IMR-90 (cell line): Measurements from ENCODE around the gene RBM8A. TPM values are rescaled to one million over a fixed set of nuclear protein-coding genes. Genes with fewer than 3 reads are reported as not detected.

Experiments
- ATAC-seq: fragments of 200-7000 bp; cut with Tn5 transposase; 2 replicates; pipeline ENCODE4 v1.9.1; 2020; ENCODE audit warnings: low read depth, mild to moderate bottlenecking, moderate library complexity
- BruUV-seq: library from RNA; stranded (reverse); fragments of 400-500 nt; replicated peaks from 2 replicates; lab custom pipeline; 2021; lab: Mats Ljungman, UMichigan
- CTCF ChIA-PET: fragments of 300-600 bp; formaldehyde crosslinking; extraction: SDS; loops from one replicate; lab custom pipeline; 2021; ENCODE audit warnings: antibody characterized with exemption; lab: Yijun Ruan, JAX
- POLR2A ChIA-PET: fragments of 300-600 bp; sonication (Branson Sonifier 250); formaldehyde crosslinking; loops from one replicate; lab custom pipeline; 2022; ENCODE audit warnings: antibody characterized with exemption; ENCODE audit not compliant: unreplicated experiment; lab: Charles Lee
- DNase-seq: peaks from one replicate; pipeline ENCODE4 v3.0.0; 2013
- H2AFZ ChIP-seq: replicated peaks from 2 replicates; pipeline ENCODE3; 2013; ENCODE audit warnings: low read length, mild to moderate bottlenecking; ENCODE audit not compliant: poor library complexity
- H2AK5ac ChIP-seq: 2 replicates; pipeline ENCODE4 v1.6.1; 2013; ENCODE audit warnings: low read depth, low read length, inconsistent platforms
- H2AK9ac ChIP-seq: replicated peaks from 2 replicates; pipeline ENCODE3; 2013; ENCODE audit warnings: mild to moderate bottlenecking, low read depth, low read length, moderate library complexity; ENCODE audit not compliant: poor library complexity
- H2BK120ac ChIP-seq: 2 replicates; pipeline ENCODE4 v1.6.1; 2013; ENCODE audit warnings: low read depth, low read length, inconsistent platforms
- H2BK15ac ChIP-seq: 3 replicates; pipeline ENCODE4 v1.6.1; 2013; ENCODE audit warnings: low read depth, low read length, inconsistent platforms
- H2BK20ac ChIP-seq: 2 replicates; pipeline ENCODE4 v1.6.1; 2013; ENCODE audit warnings: low read depth, mild to moderate bottlenecking, inconsistent platforms, low read length, moderate library complexity
- H2BK5ac ChIP-seq: 2 replicates; pipeline ENCODE4 v1.6.1; 2013; ENCODE audit warnings: mild to moderate bottlenecking, low read depth, low read length, inconsistent platforms; ENCODE audit not compliant: poor library complexity, severe bottlenecking
- H3K14ac ChIP-seq: replicated peaks from 2 replicates; pipeline ENCODE4 v1.6.1; 2013; ENCODE audit warnings: low read depth, low read length, inconsistent platforms
- H3K18ac ChIP-seq: 2 replicates; pipeline ENCODE4 v1.6.1; 2013; ENCODE audit warnings: low read depth, low read length, control low read depth
- H3K23ac ChIP-seq: 2 replicates; pipeline ENCODE4 v1.6.1; 2013; ENCODE audit warnings: low read depth, low read length, inconsistent platforms
- H3K27ac ChIP-seq: 2 replicates; pipeline ENCODE4 v1.5.1; 2013; ENCODE audit warnings: mild to moderate bottlenecking, control low read depth, low read length; ENCODE audit not compliant: insufficient read depth
- H3K27me3 ChIP-seq: 2 replicates; pipeline ENCODE4 v1.6.1; 2013; ENCODE audit warnings: low read length; ENCODE audit not compliant: control insufficient read depth, insufficient read depth
- H3K36me3 ChIP-seq: 2 replicates; pipeline ENCODE4 v1.6.1; 2013; ENCODE audit warnings: low read length, mixed read lengths; ENCODE audit not compliant: control insufficient read depth, insufficient read depth
- H3K4ac ChIP-seq: 2 replicates; pipeline ENCODE4 v1.6.1; 2013; ENCODE audit warnings: low read depth, low read length, inconsistent platforms
- H3K4me1 ChIP-seq: 2 replicates; pipeline ENCODE4 v1.6.1; 2013; ENCODE audit warnings: low read length, mixed read lengths; ENCODE audit not compliant: control insufficient read depth, insufficient read depth
- H3K4me2 ChIP-seq: 2 replicates; pipeline ENCODE4 v1.6.1; 2013; ENCODE audit warnings: low read depth, mild to moderate bottlenecking, control low read depth, low read length, moderate library complexity
- H3K4me3 ChIP-seq: 2 replicates; pipeline ENCODE4 v1.5.1; 2013; ENCODE audit warnings: low read depth, mild to moderate bottlenecking, control low read depth, low read length, moderate library complexity; ENCODE audit not compliant: insufficient read depth
- H3K56ac ChIP-seq: 2 replicates; pipeline ENCODE4 v1.6.1; 2013; ENCODE audit warnings: low read length, inconsistent platforms; ENCODE audit not compliant: insufficient read depth; ENCODE audit errors: extremely low read depth
- H3K79me1 ChIP-seq, 2 experiments: 2 replicates each; pipeline ENCODE4 v1.6.1; 2013; ENCODE audit warnings: low read length in 2 of 2, inconsistent platforms in 1 of 2, low read depth in 1 of 2
- H3K9ac ChIP-seq: 2 replicates; pipeline ENCODE4 v1.6.1; 2013; ENCODE audit warnings: low read depth, low read length, control low read depth
- H3K9me1 ChIP-seq: 2 replicates; pipeline ENCODE4 v1.6.1; 2013; ENCODE audit warnings: low read length, inconsistent platforms; ENCODE audit not compliant: insufficient read depth
- H3K9me3 ChIP-seq: 2 replicates; pipeline ENCODE4 v1.6.1; 2013; ENCODE audit warnings: low read length; ENCODE audit not compliant: control insufficient read depth, insufficient read depth
- H4K20me1 ChIP-seq: 2 replicates; pipeline ENCODE4 v1.6.1; 2013; ENCODE audit warnings: low read length, inconsistent platforms; ENCODE audit not compliant: insufficient read depth
- H4K5ac ChIP-seq: 2 replicates; pipeline ENCODE4 v1.6.1; 2013; ENCODE audit warnings: mild to moderate bottlenecking, low read depth, low read length, control low read depth
- H4K8ac ChIP-seq, 2 experiments: 2 replicates each; pipeline ENCODE4 v1.6.1; 2013; ENCODE audit warnings: low read depth in 2 of 2, low read length in 2 of 2, control low read depth in 1 of 2, inconsistent platforms in 1 of 2
- H4K91ac ChIP-seq: 2 replicates; pipeline ENCODE4 v1.6.1; 2013; ENCODE audit warnings: low read depth, low read length, inconsistent platforms; ENCODE audit not compliant: insufficient read depth
- BHLHE40 ChIP-seq: fragments of 150-350 bp; IDR thresholded peaks from 2 replicates; pipeline ENCODE4 v1.6.1; 2016; ENCODE audit warnings: mild to moderate bottlenecking, low read depth, low read length
- CHD1 ChIP-seq: IDR thresholded peaks from 2 replicates; pipeline ENCODE4 v1.6.1; 2012; ENCODE audit warnings: low read depth, low read length, improper control_type of control experiment
- CTCF ChIP-seq: conservative IDR thresholded peaks from 2 replicates; pipeline ENCODE4 v1.5.1; 2012; ENCODE audit warnings: mild to moderate bottlenecking, low read depth, low read length, improper control_type of control experiment
- ELK1 ChIP-seq: fragments of 150-350 bp; IDR thresholded peaks from 2 replicates; pipeline ENCODE4 v1.6.1; 2016; ENCODE audit warnings: low read depth, mild to moderate bottlenecking, low read length, moderate library complexity, borderline replicate concordance
- FOS ChIP-seq: fragments of 150-350 bp; IDR thresholded peaks from 2 replicates; pipeline ENCODE4 v1.6.1; 2016; ENCODE audit warnings: low read depth, low read length
- MAFK ChIP-seq: IDR thresholded peaks from 2 replicates; pipeline ENCODE4 v1.6.1; 2012; ENCODE audit warnings: low read depth, low read length, improper control_type of control experiment
- MAZ ChIP-seq: IDR thresholded peaks from 2 replicates; pipeline ENCODE4 v1.6.1; 2012; ENCODE audit warnings: low read depth, mild to moderate bottlenecking, low read length, improper control_type of control experiment, moderate library complexity, borderline replicate concordance
- MXI1 ChIP-seq: IDR thresholded peaks from 2 replicates; pipeline ENCODE4 v1.6.1; 2012; ENCODE audit warnings: low read depth, mild to moderate bottlenecking, low read length, moderate library complexity, borderline replicate concordance
- NFE2L2 ChIP-seq: fragments of 150-350 bp; IDR thresholded peaks from 2 replicates; pipeline ENCODE4 v1.6.1; 2016; ENCODE audit warnings: low read depth, mild to moderate bottlenecking, low read length
- POLR2A ChIP-seq: IDR thresholded peaks from 2 replicates; pipeline ENCODE4 v1.6.1; 2012; ENCODE audit warnings: mild to moderate bottlenecking, low read depth, low read length
- RAD21 ChIP-seq: IDR thresholded peaks from 2 replicates; pipeline ENCODE4 v1.6.1; 2012; ENCODE audit warnings: low read length, improper control_type of control experiment
- RCOR1 ChIP-seq: IDR thresholded peaks from 2 replicates; pipeline ENCODE4 v1.6.1; 2012; ENCODE audit warnings: mild to moderate bottlenecking, low read length, improper control_type of control experiment; ENCODE audit not compliant: insufficient replicate concordance
- RFX5 ChIP-seq: IDR thresholded peaks from 2 replicates; pipeline ENCODE4 v1.8.0; 2012; ENCODE audit warnings: low read depth, mild to moderate bottlenecking, low read length, moderate library complexity
- SMC3 ChIP-seq: fragments of 150-350 bp; IDR thresholded peaks from 2 replicates; pipeline ENCODE4 v1.6.1; 2016; ENCODE audit warnings: low read depth, mild to moderate bottlenecking, antibody characterized with exemption, low read length, moderate library complexity
- USF2 ChIP-seq: fragments of 150-350 bp; IDR thresholded peaks from 2 replicates; pipeline ENCODE4 v1.6.1; 2017; ENCODE audit warnings: mild to moderate bottlenecking, antibody characterized with exemption, low read length, low read depth
- WGBS, 2 experiments: methylation state at CpG; one replicate each; pipeline versions ENCODE4 v1.1.5 to v1.1.7; 2013; ENCODE audit warnings: missing lambda C conversion rate in 2 of 2; ENCODE audit not compliant: insufficient read length in 1 of 2; ENCODE audit errors: extremely low coverage in 2 of 2; 5-methylcytosine and 5-hydroxymethylcytosine counted together
- dilution Hi-C: fragments of 300-500 bp; cut with HindIII; formaldehyde crosslinking; loops from one replicate; pipeline ENCODE4 v1.14.3; 2018; ENCODE audit warnings: low sequenced_read_pairs; ENCODE audit not compliant: unreplicated experiment
- in situ Hi-C: fragments of 300-500 bp; cut with MboI; formaldehyde crosslinking; loops from 3 replicates; pipeline ENCODE4 v1.14.3; 2019; ENCODE audit warnings: low sequenced_read_pairs, inconsistent platforms, mixed read lengths
- intact Hi-C: fragments of 100-400 bp; cut with micrococcal nuclease; formaldehyde crosslinking; loops from 2 replicates; pipeline ENCODE4 v1.10.0; 2022
- polyA plus RNA-seq, 3 experiments: library from polyadenylated mRNA; depleted of rRNA; stranded (reverse); fragments of >200 nt; gene quantifications; 2 replicates each; pipeline ENCODE4 v1.2.3, GENCODE V29; 2012; ENCODE audit warnings: low replicate concordance in 1 of 3
- total RNA-seq: library from RNA; depleted of rRNA; stranded (reverse); fragments of >200 nt; gene quantifications from 2 replicates; pipeline ENCODE4 v1.2.3, GENCODE V29; 2012

The RBM8A gene
- total and polyA plus RNA-seq, 2 of the 4 experiments (the other 2 are of a cell fraction), result 94.1 to 251 TPM

- Histone ChIP-seq H3K4ac (no peak overlapping the region; the same call in 1 of the 2 replicates), H2BK5ac (no peak overlapping the region), H3K27me3 (peaks cover 4% of the 10 kb centered on the region; the same call in 1 of the 2 replicates), H3K4me2 (no peak overlapping the region), H2BK120ac (no peak overlapping the region), H4K5ac (no peak overlapping the region), H2BK15ac (no peak overlapping the region), H3K14ac (no peak overlapping the region), H3K23ac (no peak overlapping the region), H3K36me3 (no peaks in the 10 kb centered on the region), H4K91ac (no peak overlapping the region), H2BK20ac (no peak overlapping the region), H3K9me3 (no peaks in the 10 kb centered on the region), H2AK5ac (no peak overlapping the region), H3K27ac (no peak overlapping the region), H4K20me1 (no peaks in the 10 kb centered on the region), H3K4me3 (no peak overlapping the region), H2AK9ac (no peak overlapping the region), H3K56ac (no peak overlapping the region), H3K9ac (no peak overlapping the region), H3K18ac (no peak overlapping the region), H2AFZ (peak overlapping the region; percentile 71), H3K9me1 (no peaks in the 10 kb centered on the region), H4K8ac (no peak overlapping the region), H3K79me1 (no peaks in the 10 kb centered on the region), H3K4me1 (peaks cover 1% of the 10 kb centered on the region; the same call in 1 of the 2 replicates)
- ChIA-PET POLR2A (no interaction called here), CTCF (interaction anchor here (1.5 kb wide), 1 partner anchor 14 kb away, joined by 6 read pairs; no protein-coding TSS in a partner anchor)
- dilution Hi-C loops, result no loop called here
- WGBS, 2 experiments, result 58% methylated on average over 3 of the region's 7 CpGs; no CpG with 5 or more reads in 1 of the 2 experiments
- DNase-seq, result no peak
- intact Hi-C loops, result no loop called here
- peak; percentile 29 for ATAC-seq
- in situ Hi-C loops, result no loop called here
- BruUV-seq, result no TSS peak
- TF ChIP-seq FOS (no peak), RFX5 (no peak), RAD21 (no peak), NFE2L2 (no peak), MXI1 (no peak), RCOR1 (no peak), MAZ (no peak), MAFK (no peak), USF2 (no peak), CTCF (no peak), POLR2A (no peak), BHLHE40 (no peak), SMC3 (no peak), ELK1 (no peak), CHD1 (no peak)
Measured at GRCh38 chr1:145877923-145878486, 49.3 kb downstream of the RBM8A start.
